Central memory CD8-positive, alpha-beta T cell (primary cell): Measurements from ENCODE around the gene TCF23.
"Not testable (repeated sequence)": the region's sequence is repeated elsewhere in the genome, so short reads cannot be mapped to it uniquely, and the experiment has no call there.

ENCODE experiments used
- ATAC-seq: fragments of 150-1000 bp; cut with Tn5 transposase; replicated peaks from 2 replicates; pipeline ENCODE4 v1.10.0; 2022; ENCODE audit warnings: mild to moderate bottlenecking, moderate FRiP score, moderate number of reproducible peaks; ENCODE audit not compliant: poor library complexity, severe bottlenecking; ENCODE audit errors: extremely low read depth
- DNase-seq, 2 donors: peaks; one replicate each; pipeline ENCODE4 v3.0.0; 2021; ENCODE audit warnings: low spot score in 2 of 2
- H3K27ac Mint-ChIP-seq: one replicate; pipeline ENCODE4 v1.8.0; 2022; ENCODE audit warnings: low read depth, mild to moderate bottlenecking, moderate library complexity, mixed read lengths
- H3K27me3 Mint-ChIP-seq: one replicate; pipeline ENCODE4 v1.8.0; 2022; ENCODE audit warnings: mixed read lengths
- H3K36me3 Mint-ChIP-seq: one replicate; pipeline ENCODE4 v1.8.0; 2022; ENCODE audit warnings: mild to moderate bottlenecking, moderate library complexity, mixed read lengths; ENCODE audit not compliant: insufficient read depth
- H3K4me1 Mint-ChIP-seq: one replicate; pipeline ENCODE4 v1.8.0; 2022; ENCODE audit warnings: mixed read lengths
- H3K4me3 Mint-ChIP-seq: one replicate; pipeline ENCODE4 v1.8.0; 2022; ENCODE audit warnings: mild to moderate bottlenecking, moderate library complexity, mixed read lengths
- H3K9me3 Mint-ChIP-seq: one replicate; pipeline ENCODE4 v1.8.0; 2022; ENCODE audit warnings: mixed read lengths

TCF23 gene

DNA sequence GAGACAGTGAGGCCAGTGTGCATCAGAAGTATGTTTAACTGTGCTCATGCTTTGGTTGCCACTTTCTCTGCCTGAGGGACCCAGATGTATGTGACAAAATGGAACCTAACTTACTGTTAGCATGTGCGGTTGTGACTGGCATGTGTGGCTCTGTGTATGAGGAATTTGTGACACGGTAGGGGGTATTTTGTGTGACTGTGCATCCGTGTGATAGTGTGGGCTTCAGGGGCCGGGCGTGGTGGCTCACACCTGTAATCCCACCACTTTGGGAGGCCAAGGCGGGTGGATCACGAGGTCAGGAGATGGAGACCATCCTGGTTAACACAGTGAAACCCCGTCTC lies 29.5 kb upstream of the TCF23 start:
- DNase-seq, H3K27ac Mint-ChIP-seq, H3K36me3 Mint-ChIP-seq, H3K9me3 Mint-ChIP-seq, ATAC-seq: not testable (repeated sequence)
- peaks cover 12% of the 10 kb centered on the region for H3K4me1 Mint-ChIP-seq
- peaks cover 50% of the 10 kb centered on the region for H3K27me3 Mint-ChIP-seq
- H3K4me3 Mint-ChIP-seq: peak overlapping the region; percentile 58

DNA sequence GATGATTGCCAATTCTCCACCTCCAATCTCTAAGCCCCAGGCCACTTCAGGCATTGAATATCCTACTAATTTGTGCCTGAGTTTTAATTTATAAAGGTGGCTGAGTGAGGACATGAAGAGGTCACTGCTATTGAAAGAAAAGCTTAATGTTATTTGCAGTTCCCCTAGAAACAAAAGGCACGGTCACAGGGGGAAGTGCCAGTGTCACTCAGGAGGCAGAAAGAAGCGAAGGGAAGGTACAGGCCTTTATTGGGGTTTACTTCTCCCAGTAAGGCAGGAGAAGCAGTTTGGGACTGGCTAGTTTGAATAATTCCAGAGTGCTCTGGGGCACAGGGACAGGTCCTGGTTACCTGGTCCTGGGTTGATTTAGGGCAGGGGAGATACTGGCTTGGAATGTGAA lies 26.9 kb upstream of the TCF23 start:
- Mint-ChIP-seq H3K4me3 (no peak overlapping the region), H3K36me3 (peaks cover 8% of the 10 kb centered on the region), H3K27ac (no peak overlapping the region), H3K27me3 (peaks cover 32% of the 10 kb centered on the region), H3K4me1 (peaks cover 12% of the 10 kb centered on the region), H3K9me3 (no peaks in the 10 kb centered on the region)
- DNase-seq (no peak), ATAC-seq (no peak)

DNA sequence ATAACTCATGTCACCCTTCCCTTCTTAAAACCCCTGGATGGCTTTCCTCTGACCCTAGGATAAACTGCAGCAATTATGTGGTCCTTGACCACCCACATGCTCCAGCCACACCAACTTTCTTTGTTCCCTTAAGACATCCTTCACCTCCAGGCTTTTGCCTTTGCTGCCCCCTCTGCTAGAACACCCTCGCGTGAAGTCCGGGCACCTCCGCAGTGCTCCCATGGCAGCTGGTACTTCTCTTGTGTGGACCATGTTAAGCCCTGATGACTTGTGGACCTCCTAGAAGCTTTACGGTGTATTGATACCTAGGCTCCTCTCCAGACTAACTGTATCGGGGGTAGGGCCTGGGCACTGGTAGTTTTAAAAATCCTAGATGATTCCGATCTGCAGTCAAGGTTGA lies 26.0 kb upstream of the TCF23 start:
- Mint-ChIP-seq H3K4me3 (peak overlapping the region; percentile 95), H3K27me3 (peaks cover 23% of the 10 kb centered on the region), H3K9me3 (no peaks in the 10 kb centered on the region), H3K4me1 (peaks cover 12% of the 10 kb centered on the region), H3K27ac (peak overlapping the region; percentile 77), H3K36me3 (peaks cover 6% of the 10 kb centered on the region)
- ATAC-seq: no peak
- DNase-seq: no peak

DNA sequence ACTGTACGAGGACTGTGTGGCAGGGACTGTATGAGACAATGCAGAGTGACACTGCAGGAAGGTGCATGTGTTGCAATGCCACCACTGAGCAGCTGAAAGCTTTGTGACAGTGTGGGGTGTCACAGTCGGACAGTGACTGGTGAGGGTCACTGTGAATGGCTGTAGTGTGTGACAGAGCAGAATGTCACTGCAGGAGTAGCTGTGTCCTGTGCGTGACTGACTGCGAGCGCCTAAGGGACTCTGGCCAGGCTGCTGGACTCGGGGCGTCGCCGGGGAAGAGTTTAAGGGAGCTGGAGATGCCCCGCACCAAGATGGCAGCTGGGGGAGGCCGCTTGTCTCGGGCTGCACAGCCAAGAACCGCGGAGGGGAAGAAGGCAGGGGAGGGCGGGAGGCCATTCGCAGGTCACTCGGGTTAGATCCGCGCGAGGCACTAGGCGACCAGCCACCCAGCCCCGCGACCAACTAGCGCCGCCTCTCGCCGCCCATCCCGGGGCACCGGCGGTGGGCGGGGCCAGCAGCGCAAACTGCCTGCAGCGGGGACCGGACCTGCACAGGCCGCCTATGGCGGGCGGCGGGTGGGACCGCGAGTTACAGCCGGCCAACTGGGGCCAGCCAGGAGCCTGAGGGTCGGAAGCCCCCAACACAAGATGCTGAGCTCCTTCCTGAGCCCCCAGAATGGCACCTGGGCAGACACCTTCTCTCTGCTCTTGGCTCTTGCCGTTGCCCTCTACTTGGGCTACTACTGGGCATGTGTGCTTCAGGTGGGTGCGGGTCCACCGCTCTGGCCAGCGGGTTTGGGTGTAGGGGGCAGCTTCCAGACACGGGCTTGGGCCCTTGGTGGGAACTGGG lies 25.3 kb upstream of the TCF23 start, which contains the start of gene ABHD1:
Gene ABHD1, plus strand, starts transcription at position 514 of the 849 bp plus-strand sequence. Its CDS starts 134 bp downstream, at position 648.
- Mint-ChIP-seq H3K36me3 (peaks cover 5% of the 10 kb centered on the region), H3K4me1 (peaks cover 12% of the 10 kb centered on the region), H3K4me3 (peak within 1 kb of the TSS; percentile 95), H3K27ac (peak within 1 kb of the TSS; percentile 77), H3K27me3 (peaks cover 17% of the 10 kb centered on the region), H3K9me3 (no peaks in the 10 kb centered on the region)
- DNase-seq: peak; percentile 37 to 48
- ATAC-seq: peak; percentile 73

DNA sequence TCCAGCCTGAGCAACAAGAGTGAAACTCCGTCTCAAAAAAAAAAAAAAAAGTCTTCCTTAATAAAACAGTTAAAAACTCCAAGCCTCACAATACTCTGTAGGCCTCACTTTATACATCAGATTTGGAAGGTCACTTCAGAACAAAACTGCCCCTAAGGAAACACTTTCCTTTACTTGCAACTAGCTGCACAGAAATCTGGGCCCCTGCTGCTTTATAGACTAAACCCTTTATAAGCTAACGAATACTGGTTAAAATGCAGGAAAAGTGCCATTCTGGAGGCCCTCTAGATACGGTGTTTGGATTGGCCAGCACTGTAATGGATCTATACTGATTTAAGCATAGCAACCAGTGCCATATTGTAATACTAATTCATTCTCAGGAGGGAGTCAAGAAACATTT lies 23.7 kb upstream of the TCF23 start:
- H3K4me1 Mint-ChIP-seq: peaks cover 12% of the 10 kb centered on the region
- no peak for ATAC-seq
- peaks cover 4% of the 10 kb centered on the region for H3K27me3 Mint-ChIP-seq
- no peak for DNase-seq
- no peaks in the 10 kb centered on the region for H3K9me3 Mint-ChIP-seq
- H3K36me3 Mint-ChIP-seq: peaks cover 5% of the 10 kb centered on the region
- H3K4me3 Mint-ChIP-seq: peak overlapping the region; percentile 9
- no peak overlapping the region for H3K27ac Mint-ChIP-seq

DNA sequence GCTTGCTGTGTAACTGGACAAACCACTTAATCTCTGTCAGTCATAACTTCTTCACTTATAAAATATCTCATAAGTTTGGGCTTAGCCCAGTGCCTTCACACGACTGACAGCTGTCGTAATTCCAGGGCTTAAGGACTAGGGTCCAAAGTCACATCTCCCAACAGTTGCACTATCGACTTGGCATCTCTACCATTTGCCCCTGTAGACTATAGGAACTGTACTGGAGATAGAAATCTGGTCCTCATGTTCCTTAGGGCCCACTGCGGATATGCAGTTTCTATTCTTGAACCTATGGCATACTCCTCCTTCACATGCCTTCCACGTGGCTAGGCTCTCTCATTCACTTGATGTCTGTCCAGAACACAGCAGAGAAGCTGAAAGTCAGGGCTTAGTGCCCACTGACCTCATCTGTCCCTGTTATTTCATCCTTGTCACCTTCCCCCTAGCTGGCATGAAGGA lies 22.5 kb upstream of the TCF23 start:
- Mint-ChIP-seq H3K9me3 (no peaks in the 10 kb centered on the region), H3K4me1 (peaks cover 18% of the 10 kb centered on the region), H3K27me3 (no peaks in the 10 kb centered on the region), H3K27ac (no peak overlapping the region), H3K36me3 (peaks cover 10% of the 10 kb centered on the region), H3K4me3 (no peak overlapping the region)
- ATAC-seq: no peak
- no peak for DNase-seq

DNA sequence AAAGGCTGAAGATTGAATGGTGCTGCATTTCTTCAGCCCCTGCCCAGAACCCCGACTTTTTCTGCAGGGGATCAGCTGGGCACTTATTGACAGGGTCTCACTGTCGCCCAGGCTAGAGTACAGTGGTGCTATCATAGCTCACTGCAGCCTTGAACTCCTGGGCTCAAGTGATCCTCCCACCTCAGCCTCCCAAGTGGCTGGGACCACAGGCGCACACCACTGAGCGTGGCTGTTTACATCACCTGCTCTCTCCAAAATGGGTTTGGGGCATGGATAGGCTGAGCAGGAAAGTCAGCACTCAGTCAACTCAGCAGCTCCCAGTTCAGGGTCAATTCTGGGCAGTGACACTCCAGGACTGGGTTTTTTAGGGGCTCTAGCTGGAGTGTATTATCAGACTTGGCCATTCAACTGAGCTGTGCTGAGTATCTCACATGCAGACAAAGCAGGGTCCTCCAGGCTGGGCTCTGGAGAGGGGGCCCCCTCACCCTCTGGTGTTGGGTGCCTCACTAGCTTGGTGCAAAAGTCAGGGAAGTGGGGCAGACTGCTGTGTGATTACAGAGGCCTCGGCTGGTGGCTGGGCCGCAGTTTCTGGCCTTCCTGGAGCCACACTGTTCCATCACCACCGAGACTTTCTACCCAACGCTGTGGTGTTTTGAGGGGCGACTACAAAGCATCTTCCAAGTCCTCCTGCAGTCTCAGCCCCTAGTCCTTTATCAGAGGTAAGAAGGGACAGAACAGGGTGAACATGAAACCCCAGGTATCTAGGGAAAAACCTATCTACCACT lies 20.7 kb upstream of the TCF23 start:
- Mint-ChIP-seq H3K27me3 (no peaks in the 10 kb centered on the region), H3K9me3 (no peaks in the 10 kb centered on the region), H3K36me3 (peaks cover 10% of the 10 kb centered on the region), H3K27ac (no peak overlapping the region), H3K4me3 (no peak overlapping the region), H3K4me1 (peaks cover 18% of the 10 kb centered on the region)
- ATAC-seq (no peak), DNase-seq (no peak)

DNA sequence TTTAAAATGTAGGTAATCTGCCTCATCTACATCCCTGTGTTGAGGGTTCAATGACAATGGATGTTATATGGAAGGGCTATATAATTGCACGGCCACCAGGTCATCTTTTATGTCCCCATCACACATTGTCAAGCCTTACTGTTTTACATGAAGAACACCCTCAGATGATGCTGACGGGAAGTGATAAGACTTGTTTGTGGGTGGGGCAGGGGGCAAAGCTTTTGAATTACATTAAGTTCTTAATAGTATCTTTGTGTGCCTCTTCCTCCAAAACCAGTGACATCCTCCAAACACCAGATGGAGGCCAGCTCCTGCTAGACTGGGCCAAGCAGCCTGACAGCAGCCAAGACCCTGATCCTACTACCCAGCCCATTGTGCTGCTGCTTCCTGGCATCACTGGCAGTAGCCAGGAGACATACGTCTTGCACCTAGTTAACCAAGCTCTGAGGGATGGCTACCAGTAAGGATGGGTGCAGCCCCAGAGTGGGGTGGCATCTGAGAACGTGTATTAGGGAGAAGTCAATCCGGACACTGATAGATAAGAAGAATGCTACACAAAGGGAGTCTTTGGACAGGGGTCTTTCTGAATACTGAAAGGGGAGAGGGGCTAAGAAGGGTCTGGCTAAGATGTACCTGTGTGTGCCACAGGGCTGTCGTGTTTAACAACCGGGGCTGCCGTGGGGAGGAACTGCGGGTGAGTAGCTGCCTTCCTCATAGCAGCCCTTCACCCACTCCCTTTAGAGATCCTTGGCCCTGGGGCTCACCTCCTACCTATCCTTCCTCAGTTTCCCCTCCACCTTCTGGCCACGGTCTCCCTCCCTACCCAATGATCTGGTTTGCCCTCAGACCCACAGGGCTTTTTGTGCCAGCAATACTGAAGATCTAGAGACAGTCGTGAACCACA lies 19.9 kb upstream of the TCF23 start:
- H3K27ac Mint-ChIP-seq: peak overlapping the region; percentile 9

DNA sequence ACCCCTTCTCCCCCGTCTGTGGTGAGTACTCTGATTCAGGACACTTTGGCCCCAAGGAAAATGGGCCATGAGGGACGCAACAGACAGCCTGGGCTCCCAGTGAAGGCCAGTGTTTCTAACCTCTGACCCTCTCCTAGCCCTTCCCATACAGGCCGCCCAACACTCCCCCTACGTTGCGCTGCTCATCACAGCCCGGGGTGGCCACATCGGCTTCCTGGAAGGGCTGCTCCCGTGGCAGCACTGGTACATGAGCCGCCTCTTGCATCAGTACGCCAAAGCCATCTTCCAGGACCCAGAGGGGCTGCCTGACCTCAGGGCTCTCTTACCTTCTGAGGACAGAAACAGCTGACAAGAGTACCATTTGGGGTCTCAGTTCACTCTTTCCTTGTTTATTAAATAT lies 18.4 kb upstream of the TCF23 start:
- Mint-ChIP-seq H3K27ac (no peak overlapping the region), H3K36me3 (peaks cover 29% of the 10 kb centered on the region), H3K27me3 (no peaks in the 10 kb centered on the region), H3K9me3 (no peaks in the 10 kb centered on the region), H3K4me1 (peaks cover 31% of the 10 kb centered on the region), H3K4me3 (no peak overlapping the region)
- ATAC-seq (no peak), DNase-seq (no peak)

More for the DNA sequence above, 19.9 kb upstream of the TCF23 start:
- H3K4me1 Mint-ChIP-seq: peaks cover 22% of the 10 kb centered on the region
- no peaks in the 10 kb centered on the region for H3K9me3 Mint-ChIP-seq
- H3K27me3 Mint-ChIP-seq: no peaks in the 10 kb centered on the region
- H3K4me3 Mint-ChIP-seq: no peak overlapping the region
- ATAC-seq (no peak), DNase-seq (no peak)
- peaks cover 17% of the 10 kb centered on the region for H3K36me3 Mint-ChIP-seq

DNA sequence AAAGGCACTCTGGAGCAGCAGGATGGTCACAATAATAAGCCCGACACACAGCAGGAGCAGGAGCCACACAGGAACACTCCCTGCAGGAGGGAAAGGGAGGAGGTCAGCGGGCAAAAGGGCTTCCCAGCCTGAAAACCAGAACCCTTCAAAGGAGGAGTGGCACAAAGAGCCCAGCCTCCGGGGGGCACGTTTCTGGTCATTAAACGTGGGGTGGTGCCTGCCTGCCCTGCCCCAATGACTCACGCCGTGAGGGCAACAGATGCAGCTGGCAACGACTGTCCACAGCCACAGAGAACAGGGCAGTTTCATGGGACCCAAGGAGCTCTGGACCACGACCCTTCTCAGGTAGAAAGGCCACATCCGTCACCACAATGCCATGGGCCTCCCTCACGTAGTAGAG lies 17.4 kb upstream of the TCF23 start:
- H3K9me3 Mint-ChIP-seq: no peaks in the 10 kb centered on the region
- ATAC-seq: no peak
- no peak overlapping the region for H3K4me3 Mint-ChIP-seq
- H3K36me3 Mint-ChIP-seq: peaks cover 31% of the 10 kb centered on the region
- H3K4me1 Mint-ChIP-seq: peaks cover 34% of the 10 kb centered on the region
- DNase-seq: no peak
- no peak overlapping the region for H3K27ac Mint-ChIP-seq
- no peaks in the 10 kb centered on the region for H3K27me3 Mint-ChIP-seq

DNA sequence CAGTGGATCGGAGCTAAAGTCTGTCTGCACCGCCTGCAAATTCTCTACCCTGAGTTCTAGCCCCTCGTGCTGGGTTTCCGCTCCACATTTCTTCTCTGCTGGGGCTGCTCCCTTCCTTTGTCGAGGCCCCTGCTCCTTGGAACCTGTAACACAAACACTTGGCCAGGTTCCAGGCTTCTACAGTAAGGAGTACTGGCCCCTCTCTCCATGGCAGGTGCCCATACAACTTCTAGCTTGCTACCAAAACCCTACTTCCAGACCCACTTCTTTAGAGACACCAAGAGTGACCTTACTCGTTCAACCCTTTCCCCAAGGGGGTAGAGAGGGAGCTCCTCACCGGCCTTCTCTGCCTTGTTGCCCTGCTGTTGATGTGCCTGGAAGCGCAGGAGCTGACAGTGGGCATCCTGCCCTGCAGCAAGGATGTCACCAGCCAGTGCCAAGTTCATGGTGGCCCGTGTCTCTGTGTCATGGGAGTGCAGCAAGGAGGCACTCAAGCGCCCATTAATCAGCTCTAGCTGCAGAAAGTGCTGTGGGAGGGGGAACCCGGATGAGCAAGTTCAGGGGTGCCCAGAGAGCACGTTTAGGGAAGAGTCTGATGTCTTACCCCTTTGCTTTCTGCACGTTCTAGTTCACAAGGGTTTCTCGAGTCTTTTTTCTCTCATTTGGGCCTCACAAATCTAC lies 15.5 kb upstream of the TCF23 start:
- no peaks in the 10 kb centered on the region for H3K9me3 Mint-ChIP-seq
- peak overlapping the region; percentile 99 for H3K27ac Mint-ChIP-seq
- H3K4me1 Mint-ChIP-seq: peaks cover 34% of the 10 kb centered on the region
- H3K36me3 Mint-ChIP-seq: peaks cover 33% of the 10 kb centered on the region
- ATAC-seq (no peak), DNase-seq (no peak)
- H3K27me3 Mint-ChIP-seq: no peaks in the 10 kb centered on the region
- H3K4me3 Mint-ChIP-seq: peak overlapping the region; percentile 92
